T-cell (primary cell): ENCODE results near the gene SMARCE1. TPM values are rescaled to one million over a fixed set of nuclear protein-coding genes. Genes with fewer than 3 reads are reported as not detected.

Experiments used
- ATAC-seq, 4 experiments: fragments of 200-7000 bp in 3 of 4; fragments of 150-1000 bp in 1 of 4; cut with Tn5 transposase; replicated peaks in 1 of 4; 1 replicate in 3 of 4; 2 replicates in 1 of 4; pipeline ENCODE4 v1.10.0; 2021; ENCODE audit warnings: moderate library complexity in 3 of 4, mild to moderate bottlenecking in 2 of 4, moderate number of reproducible peaks in 1 of 4
- CTCF ChIA-PET, 2 donors: fragments of 300-600 bp; sonication (Branson Sonifier 250); formaldehyde crosslinking; loops; one replicate each; lab custom pipeline; 2022; ENCODE audit warnings: antibody characterized with exemption in 2 of 2; lab: Charles Lee
- POLR2A ChIA-PET, 2 donors: fragments of 300-600 bp; sonication (Branson Sonifier 250); formaldehyde crosslinking; loops; one replicate each; lab custom pipeline; 2022; ENCODE audit warnings: antibody characterized with exemption in 2 of 2; lab: Charles Lee
- DNase-seq, 35 experiments: peaks; one replicate each; pipeline versions ENCODE4 v3.0.0 to v3.0.0-alpha.2; 2013 to 2023
- H3K27ac ChIP-seq: one replicate; pipeline ENCODE4 v1.5.1; 2013; ENCODE audit warnings: low read length
- H3K27me3 ChIP-seq, 2 experiments: replicated peaks in 1 of 2; 1 replicate in 1 of 2; 2 replicates in 1 of 2; pipeline versions ENCODE4 v1.6.1 to v1.7.0; 2013; ENCODE audit warnings: low read length in 1 of 2, mixed read lengths in 1 of 2; ENCODE audit not compliant: control insufficient read depth in 2 of 2, insufficient read depth in 2 of 2; ENCODE audit errors: extremely low read depth in 1 of 2
- H3K36me3 ChIP-seq, 2 donors: 1 replicate in 1 of 2; 2 replicates in 1 of 2; pipeline versions ENCODE4 v1.6.1 to v1.7.0; 2013; ENCODE audit warnings: low read length in 1 of 2; ENCODE audit not compliant: control insufficient read depth in 2 of 2, insufficient read depth in 1 of 2; ENCODE audit errors: extremely low read depth in 1 of 2
- H3K4me1 ChIP-seq, 2 experiments: 1 replicate in 1 of 2; 2 replicates in 1 of 2; pipeline versions ENCODE4 v1.6.1 to v1.7.0; 2013; ENCODE audit warnings: low read length in 2 of 2, mixed read lengths in 1 of 2; ENCODE audit not compliant: insufficient read depth in 2 of 2, control insufficient read depth in 1 of 2; ENCODE audit errors: extremely low read depth in 1 of 2
- H3K4me3 ChIP-seq, 2 donors: 1 replicate in 1 of 2; 2 replicates in 1 of 2; pipeline versions ENCODE4 v1.5.1 to v1.7.0; 2013; ENCODE audit warnings: mild to moderate bottlenecking in 2 of 2, low read length in 1 of 2, moderate library complexity in 1 of 2; ENCODE audit not compliant: control insufficient read depth in 1 of 2; ENCODE audit errors: extremely low read depth in 1 of 2
- H3K9me3 ChIP-seq: 2 replicates; pipeline ENCODE4 v1.7.0; 2013
- H3K27ac Mint-ChIP-seq, 2 donors: one replicate each; pipeline ENCODE4 v1.8.0; 2020 to 2021; ENCODE audit warnings: mild to moderate bottlenecking in 2 of 2, mixed read lengths in 2 of 2
- H3K27me3 Mint-ChIP-seq, 2 donors: one replicate each; pipeline ENCODE4 v1.8.0; 2021 to 2022; ENCODE audit warnings: mixed read lengths in 2 of 2
- H3K36me3 Mint-ChIP-seq: one replicate; pipeline ENCODE4 v1.8.0; 2021; ENCODE audit warnings: mixed read lengths
- H3K4me1 Mint-ChIP-seq, 3 donors: one replicate each; pipeline ENCODE4 v1.8.0; 2020 to 2022; ENCODE audit warnings: mixed read lengths in 3 of 3, mild to moderate bottlenecking in 1 of 3
- H3K4me3 Mint-ChIP-seq, 3 donors: one replicate each; pipeline ENCODE4 v1.8.0; 2020 to 2022; ENCODE audit warnings: mild to moderate bottlenecking in 3 of 3, mixed read lengths in 3 of 3, moderate library complexity in 3 of 3
- H3K9me3 Mint-ChIP-seq, 3 donors: one replicate each; pipeline ENCODE4 v1.8.0; 2020 to 2022; ENCODE audit warnings: mixed read lengths in 3 of 3
- WGBS: methylation state at CpG from one replicate; pipeline ENCODE4 v1.1.5; 2013; ENCODE audit warnings: missing lambda C conversion rate; ENCODE audit not compliant: insufficient coverage; 5-methylcytosine and 5-hydroxymethylcytosine counted together
- total RNA-seq, 35 experiments: library from RNA in 6 of 35; stranded (reverse) in 6 of 35; fragments of 120-200 nt in 1 of 35; gene quantifications; one replicate each; pipeline versions ENCODE4 v1.2.1 to v1.2.4 and lab custom pipeline; 2013 to 2026

Gene SMARCE1
- total RNA-seq (10 to 100 TPM; 72.6 to 80.8 (median 75.8) TPM), total RNA-seq (lab: John Stamatoyannopoulos, UW) (17.6 to 65.1 (median 36.6) reads per million in 29 experiments)
- total RNA-seq (2013): 82.5 TPM

- under 1% methylated on average over 60 of the region's 64 CpGs for WGBS
- Mint-ChIP-seq H3K9me3 (no peaks in the 10 kb centered on the region), H3K4me1 (peaks cover 47 to 56% (median 52%) of the 10 kb centered on the region in 3 donors), H3K27ac (peak within 1 kb of the TSS; percentile 99), H3K27me3 (no peaks in the 10 kb centered on the region), H3K4me3 (peak within 1 kb of the TSS; percentile 84 to 99 (median 94)), H3K36me3 (peaks cover 20% of the 10 kb centered on the region)
- peak; percentile 25 to 83 (median 59) for DNase-seq
- ChIA-PET CTCF (interaction anchor here in 1 of 2 donors (0.7 to 1.8 kb wide), 4 partner anchors 32 to 994 kb away, joined by 3 to 6 read pairs (median 4); no protein-coding TSS in a partner anchor), POLR2A (interaction anchor here (0.6 to 2.3 kb wide), 3 partner anchors 86 to 1186 kb away, joined by 3 to 8 read pairs (median 3); partner anchors contain the start of gene CDK12 (in 1 of the 2))
- Histone ChIP-seq H3K4me3 (peak within 1 kb of the TSS; percentile 92 to 93), H3K4me1 (peaks cover 14 to 17% of the 10 kb centered on the region in 2 experiments), H3K27ac (peak within 1 kb of the TSS; percentile 99), H3K9me3 (no peaks in the 10 kb centered on the region), H3K27me3 (no peaks in the 10 kb centered on the region), H3K36me3 (peaks cover 0 to 12% of the 10 kb centered on the region in 2 donors)
- ATAC-seq: peak; percentile 75 to 85 (median 80)
Measured at GRCh38 chr17:40647624-40648383, at the start of gene SMARCE1. TSS of gene SMARCE1 (minus strand) at chr17:40647818. CDS start at chr17:40645802, 2,016 bp downstream.

DNA sequence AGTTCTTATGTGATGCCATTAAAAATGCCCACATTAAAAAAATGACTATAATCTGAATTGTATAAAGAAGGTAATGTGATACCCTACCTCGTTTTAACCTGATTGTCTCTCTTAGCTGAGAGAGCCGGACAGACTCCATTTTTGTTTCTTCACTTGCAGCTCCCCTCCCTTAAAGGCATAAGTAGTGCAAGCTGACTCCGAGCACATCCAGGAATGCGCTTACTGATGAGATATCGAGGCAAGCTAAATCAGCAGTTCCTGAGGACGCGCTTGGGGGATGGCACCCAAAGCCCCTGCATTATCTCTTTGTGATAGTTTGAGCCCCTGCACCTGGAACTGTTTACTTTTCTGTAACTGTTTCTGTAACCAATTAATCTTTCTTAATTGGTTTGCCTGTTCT lies 49.7 kb upstream of the SMARCE1 start:
- no peak overlapping the region for H3K4me3 Mint-ChIP-seq
- H3K27me3 Mint-ChIP-seq: peaks cover 32 to 38% of the 10 kb centered on the region in 2 donors
- H3K27ac Mint-ChIP-seq: no peak overlapping the region
- CTCF ChIA-PET: no interaction called here
- DNase-seq (no peak), ATAC-seq (no peak)
- no peaks in the 10 kb centered on the region for H3K9me3 Mint-ChIP-seq
- POLR2A ChIA-PET: interaction anchor here in 1 of 2 donors (0.6 kb wide), 1 partner anchor 51 kb away, joined by 3 read pairs; no protein-coding TSS in a partner anchor
- H3K4me1 ChIP-seq: no peaks in the 10 kb centered on the region
- no peaks in the 10 kb centered on the region for H3K4me1 Mint-ChIP-seq
- no peak overlapping the region for H3K4me3 ChIP-seq
- H3K36me3 Mint-ChIP-seq: no peaks in the 10 kb centered on the region
- no peaks in the 10 kb centered on the region for H3K9me3 ChIP-seq
- H3K36me3 ChIP-seq: no peaks in the 10 kb centered on the region
- WGBS: 86% methylated on average over 6 of the region's 7 CpGs
- peaks cover 6 to 21% of the 10 kb centered on the region in 2 experiments for H3K27me3 ChIP-seq
- no peak overlapping the region for H3K27ac ChIP-seq

DNA sequence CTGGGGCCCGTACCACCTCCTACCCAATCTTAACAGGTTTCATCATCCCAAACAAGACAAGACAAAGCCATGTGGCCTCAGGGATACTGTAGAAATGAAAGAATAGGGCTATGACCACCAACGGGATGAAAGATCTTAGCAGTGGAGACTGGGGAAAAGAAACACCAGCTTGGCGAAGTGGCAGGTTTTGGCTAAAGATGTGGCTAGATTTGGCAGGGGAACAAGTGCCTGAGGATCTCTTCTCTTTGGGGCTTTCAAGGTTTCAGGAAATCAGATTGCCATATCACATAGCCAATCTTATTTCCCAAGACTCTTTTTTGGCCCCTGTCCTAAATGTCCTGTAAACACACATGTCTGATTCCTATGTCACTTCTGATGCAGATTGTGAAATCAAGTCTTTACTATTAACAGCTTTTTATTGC lies 49.0 kb upstream of the SMARCE1 start:
- Mint-ChIP-seq H3K4me1 (no peaks in the 10 kb centered on the region), H3K36me3 (no peaks in the 10 kb centered on the region), H3K27me3 (peaks cover 33 to 38% of the 10 kb centered on the region in 2 donors), H3K4me3 (no peak overlapping the region), H3K27ac (no peak overlapping the region), H3K9me3 (no peaks in the 10 kb centered on the region)
- Histone ChIP-seq H3K9me3 (no peaks in the 10 kb centered on the region), H3K4me1 (no peaks in the 10 kb centered on the region), H3K27ac (no peak overlapping the region), H3K4me3 (no peak overlapping the region), H3K36me3 (no peaks in the 10 kb centered on the region), H3K27me3 (peaks cover 6 to 17% of the 10 kb centered on the region in 2 experiments)
- POLR2A ChIA-PET: interaction anchor here (0.5 to 0.6 kb wide), 2 partner anchors 50 to 981 kb away, joined by 3 to 5 read pairs; no protein-coding TSS in a partner anchor
- ATAC-seq (no peak), DNase-seq (no peak)
- CTCF ChIA-PET: interaction anchor here in 1 of 2 donors (1.3 kb wide), 1 partner anchor 14 kb away, joined by 3 read pairs; no protein-coding TSS in a partner anchor
- WGBS: no CpG with 5 or more reads among the region's 3 CpGs

- Mint-ChIP-seq H3K4me1 (no peaks in the 10 kb centered on the region), H3K27me3 (peaks cover 33 to 37% of the 10 kb centered on the region in 2 donors), H3K4me3 (no peak overlapping the region), H3K9me3 (no peaks in the 10 kb centered on the region), H3K27ac (no peak overlapping the region), H3K36me3 (no peaks in the 10 kb centered on the region)
- H3K27me3 ChIP-seq: peaks cover 6 to 17% of the 10 kb centered on the region in 2 experiments
- no peak overlapping the region for H3K27ac ChIP-seq
- WGBS: 97% methylated on average over 3 of the region's 6 CpGs
- no peak overlapping the region for H3K4me3 ChIP-seq
- ChIA-PET CTCF (interaction anchor here in 1 of 2 donors (1.3 kb wide), 1 partner anchor 14 kb away, joined by 3 read pairs; no protein-coding TSS in a partner anchor), POLR2A (no interaction called here)
- ATAC-seq (no peak), DNase-seq (no peak)
- H3K36me3 ChIP-seq: no peaks in the 10 kb centered on the region
- H3K4me1 ChIP-seq: no peaks in the 10 kb centered on the region
- no peaks in the 10 kb centered on the region for H3K9me3 ChIP-seq
Measured at GRCh38 chr17:40695874-40696472, 48.4 kb upstream of the SMARCE1 start.

DNA sequence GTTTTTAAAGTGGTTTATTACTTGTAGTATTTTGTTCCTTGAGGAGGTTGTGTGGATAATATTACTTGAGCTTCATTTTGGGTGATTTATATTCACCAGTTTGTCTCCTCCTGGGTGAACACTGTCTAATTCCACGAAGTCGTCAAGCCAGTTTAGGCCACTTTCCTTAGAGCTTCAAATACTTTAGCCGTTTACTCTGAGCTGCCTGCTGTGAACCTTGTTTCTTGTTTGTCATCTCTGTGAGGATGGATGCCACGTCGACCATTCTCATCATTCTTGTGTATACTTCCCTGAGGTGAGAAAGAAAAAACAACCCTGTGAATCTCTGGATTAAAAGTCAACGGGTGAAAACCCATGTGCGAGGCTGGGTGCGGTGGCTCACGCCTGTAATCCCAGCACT lies 47.0 kb upstream of the SMARCE1 start:
- H3K4me3 ChIP-seq: no peak overlapping the region
- DNase-seq (no peak), ATAC-seq (no peak)
- Mint-ChIP-seq H3K27me3 (peaks cover 30 to 33% of the 10 kb centered on the region in 2 donors), H3K4me1 (no peaks in the 10 kb centered on the region), H3K9me3 (no peaks in the 10 kb centered on the region), H3K36me3 (no peaks in the 10 kb centered on the region), H3K27ac (no peak overlapping the region), H3K4me3 (no peak overlapping the region)
- peaks cover 6 to 20% of the 10 kb centered on the region in 2 experiments for H3K27me3 ChIP-seq
- 86% methylated on average over 6 of the region's 9 CpGs for WGBS
- POLR2A ChIA-PET: no interaction called here
- no peaks in the 10 kb centered on the region for H3K9me3 ChIP-seq
- H3K4me1 ChIP-seq: no peaks in the 10 kb centered on the region
- no peaks in the 10 kb centered on the region for H3K36me3 ChIP-seq
- no peak overlapping the region for H3K27ac ChIP-seq
- CTCF ChIA-PET: interaction anchor here in 1 of 2 donors (1.6 kb wide), 1 partner anchor 33 kb away, joined by 3 read pairs; no protein-coding TSS in a partner anchor

DNA sequence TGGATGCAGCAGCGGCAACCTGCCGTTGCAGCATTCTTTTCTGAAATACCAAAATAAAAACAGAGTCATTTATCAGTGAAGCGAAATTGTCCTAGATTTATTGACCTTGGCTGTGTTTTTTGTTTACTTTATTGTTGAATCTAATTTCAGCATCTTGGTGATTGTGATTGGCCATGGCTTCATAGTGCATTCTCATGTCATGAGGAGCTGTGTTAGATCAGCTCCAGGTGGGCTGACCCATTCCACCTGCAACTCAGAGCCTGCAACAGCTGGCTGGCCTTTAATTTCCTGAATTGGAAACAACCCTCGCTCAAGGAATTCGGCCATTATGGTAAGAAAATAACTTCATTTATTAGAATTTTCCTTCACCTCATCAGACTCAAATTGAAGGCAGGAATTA lies 39.5 kb upstream of the SMARCE1 start:
- H3K27me3 ChIP-seq: peaks cover 0 to 9% of the 10 kb centered on the region in 2 experiments
- DNase-seq: no peak
- H3K36me3 ChIP-seq: no peaks in the 10 kb centered on the region
- no peak overlapping the region for H3K4me3 Mint-ChIP-seq
- no peak overlapping the region for H3K4me3 ChIP-seq
- WGBS: no CpG with 5 or more reads among the region's 5 CpGs
- H3K4me1 ChIP-seq: no peaks in the 10 kb centered on the region
- no peaks in the 10 kb centered on the region for H3K9me3 ChIP-seq
- H3K27ac ChIP-seq: no peak overlapping the region
- H3K36me3 Mint-ChIP-seq: no peaks in the 10 kb centered on the region
- CTCF ChIA-PET: no interaction called here
- no peak overlapping the region for H3K27ac Mint-ChIP-seq
- H3K27me3 Mint-ChIP-seq: peaks cover 3 to 6% of the 10 kb centered on the region in 2 donors
- no peaks in the 10 kb centered on the region for H3K4me1 Mint-ChIP-seq
- ATAC-seq: no peak
- POLR2A ChIA-PET: interaction anchor here in 1 of 2 donors (0.7 kb wide), 1 partner anchor 73 kb away, joined by 3 read pairs; no protein-coding TSS in a partner anchor
- H3K9me3 Mint-ChIP-seq: no peaks in the 10 kb centered on the region
